GM18858 (cell line): ENCODE measurements around the gene CCL18.
"Not testable (repeated sequence)": the region's sequence is repeated elsewhere in the genome, so short reads cannot be mapped to it uniquely, and the experiment has no call there.

ENCODE experiments used
- ATAC-seq: cut with Tn5 transposase; IDR thresholded peaks from one replicate; pipeline ENCODE4 v1.9.1; 2021; ENCODE audit not compliant: unreplicated experiment

The CCL18 gene

GRCh38 chr17:36063786-36064541 is at the start of gene CCL18:
CCL18 (plus strand) TSS chr17:36064272; CDS start chr17:36064343, 71 bp downstream.
- no peak for ATAC-seq

GRCh38 chr17:36014946-36015345 is 49.1 kb upstream of the CCL18 start:
- ATAC-seq, result no peak

GRCh38 chr17:36015895-36016294 is 48.2 kb upstream of the CCL18 start:
- ATAC-seq, result not testable (repeated sequence)

GRCh38 chr17:36016555-36016954 is 47.5 kb upstream of the CCL18 start:
- no peak for ATAC-seq

GRCh38 chr17:36017799-36018198 is 46.3 kb upstream of the CCL18 start, which contains the start of gene CCL23:
CCL23 (minus strand) TSS chr17:36017972; CDS start chr17:36017897, 75 bp downstream.
- no peak for ATAC-seq

- ATAC-seq, result no peak
Observed at GRCh38 chr17:36019423-36019822, 44.6 kb upstream of the CCL18 start.

- ATAC-seq, result no peak
Observed at GRCh38 chr17:36024106-36024869, 39.8 kb upstream of the CCL18 start.

- no peak for ATAC-seq
Observed at GRCh38 chr17:36027761-36028160, 36.3 kb upstream of the CCL18 start.

- no peak for ATAC-seq
Observed at GRCh38 chr17:36030956-36031355, 33.1 kb upstream of the CCL18 start.

GRCh38 chr17:36034127-36034526 is 29.9 kb upstream of the CCL18 start:
- no peak for ATAC-seq

GRCh38 chr17:36036235-36036634 is 27.8 kb upstream of the CCL18 start:
- no peak for ATAC-seq

GRCh38 chr17:36048066-36048465 is 16.0 kb upstream of the CCL18 start:
- no peak for ATAC-seq

GRCh38 chr17:36049643-36050042 is 14.4 kb upstream of the CCL18 start:
- no peak for ATAC-seq

GRCh38 chr17:36055171-36055570 is 8.9 kb upstream of the CCL18 start:
- no peak for ATAC-seq

GRCh38 chr17:36055921-36056520 is 8.1 kb upstream of the CCL18 start:
- no peak for ATAC-seq

- no peak for ATAC-seq
Observed at GRCh38 chr17:36057911-36058310, 6.2 kb upstream of the CCL18 start.

- no peak for ATAC-seq
Observed at GRCh38 chr17:36059406-36059805, 4.7 kb upstream of the CCL18 start.

GRCh38 chr17:36060816-36061215 is 3.3 kb upstream of the CCL18 start:
- ATAC-seq, result no peak

- ATAC-seq, result no peak
Observed at GRCh38 chr17:36066365-36066985, 2.4 kb downstream of the CCL18 start.

GRCh38 chr17:36068524-36068923 is 4.5 kb downstream of the CCL18 start:
- ATAC-seq, result no peak

- no peak for ATAC-seq
Observed at GRCh38 chr17:36069136-36069535, 5.1 kb downstream of the CCL18 start.
